Measurements from ENCODE around the gene SPTSSB.

SPTSSB gene

DNA sequence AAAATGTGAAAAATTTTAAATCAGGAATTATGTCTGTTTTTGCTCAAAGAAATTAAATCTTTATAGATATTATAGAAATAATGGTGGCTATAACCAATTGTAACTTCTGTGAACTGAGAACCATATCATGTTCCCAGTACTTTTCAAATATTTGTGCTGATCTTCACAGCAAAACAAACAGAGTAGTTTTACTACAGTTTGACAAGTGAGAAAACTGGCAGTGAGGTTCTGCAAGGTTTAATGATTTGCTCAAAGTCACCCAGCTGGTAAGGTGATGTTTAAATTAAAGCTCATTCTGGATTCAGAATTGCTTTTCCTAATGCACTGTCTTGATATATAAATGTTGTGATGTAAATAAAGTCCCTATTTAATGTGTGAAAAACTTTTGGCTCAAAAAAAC is 22.0 kb upstream of the SPTSSB start:
- no peak overlapping the region for H3K27ac ChIP-seq
- no peak for DNase-seq (ENCODE audit: low read depth, low spot score)

DNA sequence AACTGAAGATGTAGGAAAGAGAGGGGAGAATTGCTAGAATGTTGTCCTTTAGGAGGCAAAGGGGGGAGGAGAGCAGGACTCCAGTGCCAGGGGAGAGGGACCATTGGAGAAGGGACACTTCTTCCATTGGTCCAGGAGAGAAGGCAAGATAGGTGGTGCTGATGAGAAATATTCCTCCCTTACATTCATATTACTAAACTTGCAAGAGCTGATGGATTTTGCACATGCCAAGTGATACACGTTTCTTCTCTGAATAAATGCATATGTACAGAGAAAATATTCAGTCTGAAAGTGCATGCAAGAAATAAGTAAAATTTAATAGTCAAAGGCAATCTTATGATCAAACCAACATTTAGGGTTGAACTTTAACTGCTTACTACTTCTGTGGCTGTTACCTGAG is 21.5 kb upstream of the SPTSSB start:
- no peak for DNase-seq (ENCODE audit: low read depth, low spot score)

DNA sequence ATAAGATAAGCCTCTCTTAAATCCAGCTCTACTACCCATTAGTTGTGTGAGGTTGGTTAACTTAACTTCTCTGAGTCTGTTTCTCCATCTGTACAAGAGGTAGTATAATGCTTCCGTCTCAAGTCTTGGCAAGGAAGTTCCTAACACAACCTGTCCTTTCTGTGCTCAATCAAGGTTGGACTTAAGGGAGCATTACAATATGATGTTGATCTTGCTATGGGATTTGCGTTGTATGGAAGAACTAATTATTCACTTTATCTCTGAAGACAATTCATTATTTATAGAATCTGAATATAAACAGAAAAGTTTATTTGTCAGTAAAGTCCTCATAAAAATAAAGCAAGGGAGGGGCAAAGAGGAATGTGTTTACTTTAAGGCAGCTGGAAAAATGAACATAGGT is 18.9 kb upstream of the SPTSSB start:
- H3K27ac ChIP-seq, result no peak overlapping the region
- DNase-seq (ENCODE audit: low read depth, low spot score), result no peak

More for the DNA sequence above, 21.5 kb upstream of the SPTSSB start:
- no peak overlapping the region for H3K27ac ChIP-seq

DNA sequence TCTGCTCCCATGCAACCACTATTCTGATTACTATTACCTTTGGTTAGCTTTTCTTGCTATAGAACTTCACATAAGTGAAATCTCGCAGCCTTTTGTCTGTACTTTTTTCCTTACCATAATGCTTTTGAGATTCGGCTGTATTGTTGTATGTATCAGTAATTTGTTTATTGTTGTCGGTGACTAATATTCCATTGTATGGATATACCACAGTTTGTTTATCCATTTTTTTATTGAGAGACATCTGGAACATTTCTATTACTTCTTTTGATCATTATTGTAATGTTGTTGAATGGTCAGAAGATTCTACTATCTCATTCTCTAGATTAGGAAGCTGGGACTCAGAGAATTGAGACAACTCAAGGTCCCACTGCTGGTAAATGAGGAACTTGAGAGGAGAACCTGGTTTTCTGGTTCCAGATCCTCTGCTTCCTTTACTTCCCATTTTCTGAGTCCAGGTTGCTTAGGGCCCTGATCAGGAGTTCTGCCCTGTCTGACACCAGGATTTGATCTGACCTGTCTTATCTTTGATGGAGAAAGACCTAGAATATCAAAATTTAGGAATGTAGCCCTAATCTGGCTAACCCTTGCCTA is 18.2 kb upstream of the SPTSSB start:
- no peak for DNase-seq (ENCODE audit: low read depth, low spot score)
- no peak overlapping the region for H3K27ac ChIP-seq

DNA sequence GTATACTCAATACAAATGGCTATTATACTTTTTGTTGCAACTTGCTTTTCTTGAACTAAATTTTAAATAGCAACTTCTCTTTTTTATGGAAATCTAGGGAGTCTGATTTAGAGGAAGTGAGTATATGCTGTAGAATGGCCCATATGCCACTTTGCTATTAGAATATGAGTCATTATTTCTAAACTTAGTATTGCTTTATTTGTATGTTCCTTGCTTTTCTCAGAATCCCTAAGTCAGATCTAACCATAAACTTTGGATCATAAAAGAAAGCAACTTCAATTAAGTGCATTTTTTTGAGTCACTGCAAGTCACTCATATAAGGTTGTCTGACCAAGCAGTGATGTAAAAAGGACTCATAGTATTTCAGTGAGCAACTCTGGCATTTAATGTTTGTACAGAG is 17.5 kb upstream of the SPTSSB start:
- no peak overlapping the region for H3K27ac ChIP-seq
- DNase-seq (ENCODE audit: low read depth, low spot score), result no peak

DNA sequence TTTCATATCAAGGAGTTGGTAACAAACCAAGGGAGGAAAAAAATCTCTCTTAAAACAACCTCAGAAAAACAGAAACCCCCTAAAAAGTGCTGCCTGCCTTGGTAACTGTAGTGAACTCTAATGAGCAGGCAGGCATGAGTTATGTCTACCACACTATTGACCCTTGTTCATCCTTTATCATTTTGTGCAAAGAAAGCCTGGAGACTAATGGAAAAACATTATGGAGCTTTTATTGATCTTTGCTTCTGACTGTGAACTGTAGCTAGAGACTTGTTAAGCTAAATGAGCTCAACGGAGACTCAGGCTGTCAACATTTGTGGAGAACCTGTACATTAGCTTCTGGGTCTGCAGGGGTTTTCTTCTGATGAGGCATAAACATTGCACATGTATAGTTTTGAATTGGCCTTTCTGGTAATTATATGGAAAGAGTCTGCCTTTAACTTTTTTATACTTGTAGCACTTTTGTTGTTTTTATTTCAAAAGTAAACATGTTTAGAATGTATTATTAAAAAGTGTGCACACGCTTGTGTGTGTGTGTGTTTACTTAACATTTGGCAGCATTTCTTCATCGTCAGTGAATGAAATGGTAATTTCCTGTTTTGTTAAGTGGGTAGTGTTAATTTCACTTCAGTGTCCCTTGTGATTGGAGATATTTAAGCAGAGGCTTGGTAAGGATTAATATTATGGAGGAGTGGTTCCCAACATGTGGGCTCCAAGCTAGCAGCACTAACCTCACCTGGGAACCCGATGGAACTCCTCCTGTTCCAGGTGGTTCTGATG is 15.9 kb upstream of the SPTSSB start:
- no peak for DNase-seq (ENCODE audit: low read depth, low spot score)

DNA sequence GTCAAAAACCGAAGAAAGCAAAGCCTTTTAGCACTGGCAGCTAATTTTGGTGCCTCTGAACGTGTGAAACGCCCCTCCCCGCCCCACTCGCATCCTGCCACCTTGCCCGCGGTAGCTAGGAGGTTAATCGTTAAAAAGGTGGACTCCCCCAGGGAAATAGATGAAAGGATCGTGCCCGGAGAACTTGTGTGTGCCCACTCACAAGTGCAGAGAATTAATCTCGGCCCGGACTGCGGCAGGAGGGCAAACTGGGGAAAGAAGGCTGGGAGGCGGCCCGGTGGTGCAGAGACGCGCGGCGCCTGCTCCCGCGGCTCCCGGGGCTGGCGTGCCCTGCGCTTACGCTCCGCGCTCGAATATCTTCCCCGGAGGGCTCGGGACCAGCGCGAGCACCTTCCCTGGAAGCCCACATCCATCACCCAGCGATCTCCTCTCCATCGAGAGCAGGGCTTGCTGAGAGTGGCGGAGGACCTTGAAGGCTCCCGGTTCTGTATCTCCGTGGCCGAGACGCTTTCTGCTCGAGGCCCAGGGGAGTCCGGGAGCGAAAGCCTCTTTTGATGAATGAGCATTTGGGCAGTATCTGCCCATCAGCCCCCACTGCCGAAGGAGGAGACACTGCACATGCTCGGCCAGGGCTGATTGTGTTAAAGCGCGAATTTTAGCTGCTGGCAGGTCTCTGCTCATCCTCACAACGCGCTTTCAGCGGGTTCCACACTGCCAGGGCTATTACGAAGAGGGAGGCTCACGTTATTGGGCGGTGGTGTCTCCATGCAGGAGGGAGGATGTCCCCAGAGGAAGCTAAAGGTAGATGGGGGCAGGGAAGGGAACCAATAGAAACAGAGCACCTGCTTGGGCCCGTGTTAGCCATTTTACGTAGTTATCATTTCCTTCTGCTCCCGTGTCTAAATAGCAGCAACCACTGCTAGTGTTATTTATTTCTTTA is 1.3 kb upstream of the SPTSSB start:
- H3K27ac ChIP-seq, result peak overlapping the region; percentile 76
- no peak for DNase-seq (ENCODE audit: low read depth, low spot score)

More for the DNA sequence above, 15.9 kb upstream of the SPTSSB start:
- no peak overlapping the region for H3K27ac ChIP-seq

DNA sequence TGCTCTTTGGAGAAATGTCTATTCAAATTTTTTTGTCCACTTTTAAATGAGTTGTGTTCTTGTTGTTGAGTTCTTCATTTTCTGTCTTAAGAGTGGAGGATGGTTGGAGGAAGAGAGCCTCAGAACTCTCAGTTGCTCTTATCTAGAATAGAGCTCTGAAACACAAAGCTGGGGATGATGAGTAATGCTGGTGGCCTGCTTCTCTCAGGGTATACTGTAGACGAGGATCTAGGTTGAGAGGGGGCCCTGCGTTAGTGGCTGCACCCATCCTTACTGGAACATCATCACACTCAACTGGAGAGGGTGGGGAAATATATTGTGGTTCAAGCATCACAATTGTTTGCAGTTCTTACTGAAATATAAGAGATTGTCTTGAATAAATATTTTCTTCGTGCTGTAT is 1.8 kb downstream of the SPTSSB start:
- no peak for DNase-seq (ENCODE audit: low read depth, low spot score)
- no peak overlapping the region for H3K27ac ChIP-seq

DNA sequence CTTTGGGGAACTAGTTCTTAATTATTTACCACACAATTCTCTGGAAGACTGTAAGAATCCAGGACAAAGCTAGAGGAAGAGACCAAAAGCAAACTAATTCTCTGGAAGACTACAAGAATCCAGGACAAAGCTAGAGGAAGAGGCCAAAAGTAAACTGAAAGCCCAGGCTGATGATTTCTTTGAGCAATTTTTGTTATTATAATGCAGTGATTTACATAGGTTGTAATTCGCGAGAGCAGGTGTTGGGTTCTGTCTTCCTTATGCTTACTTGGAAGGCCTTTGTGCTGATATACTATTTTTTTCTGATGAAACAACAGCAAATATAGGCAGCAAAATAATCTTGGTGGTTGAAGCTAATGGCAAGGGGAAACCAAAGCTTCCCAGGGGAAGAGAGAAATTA is 5.2 kb downstream of the SPTSSB start:
- H3K27ac ChIP-seq, result no peak overlapping the region
- no peak for DNase-seq (ENCODE audit: low read depth, low spot score)

DNA sequence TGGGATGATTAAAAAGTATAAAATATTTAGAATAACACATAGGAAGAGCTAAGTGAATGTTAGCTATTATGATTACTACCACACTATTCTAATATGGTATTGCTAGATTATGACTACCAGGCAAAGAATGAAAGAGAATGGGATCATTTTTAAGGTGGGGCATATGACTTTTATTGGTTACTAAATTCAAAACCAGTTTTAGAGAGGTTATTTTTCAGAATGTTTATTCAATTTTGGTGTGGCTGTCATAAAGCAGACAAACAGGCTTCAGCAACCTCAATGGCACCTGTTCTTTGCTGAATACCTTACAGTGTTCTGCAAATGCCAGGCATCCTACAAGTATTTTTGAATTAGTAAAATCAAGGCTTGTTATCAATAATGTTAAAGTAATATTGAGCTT is 12.8 kb downstream of the SPTSSB start:
- DNase-seq (ENCODE audit: low read depth, low spot score), result no peak
- no peak overlapping the region for H3K27ac ChIP-seq

DNA sequence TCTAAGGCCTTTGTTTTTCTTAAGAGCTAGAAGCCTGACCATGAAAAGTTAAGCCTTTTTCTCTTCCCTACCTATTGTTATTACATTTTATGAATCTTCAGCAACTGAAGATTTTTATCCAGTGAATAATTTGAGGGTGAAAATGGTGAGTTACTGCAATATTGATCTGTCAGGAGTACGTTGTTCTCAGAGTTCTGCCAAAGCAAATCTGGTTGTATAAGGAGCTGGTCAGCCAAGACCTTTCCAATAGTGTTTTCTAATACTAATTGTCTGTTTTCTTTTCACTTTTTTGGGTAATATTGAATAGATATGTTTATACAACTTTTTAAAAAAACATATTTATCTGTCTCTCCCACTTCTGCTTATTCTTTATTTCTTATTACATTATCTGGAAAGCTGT is 15.0 kb downstream of the SPTSSB start:
- H3K27ac ChIP-seq, result no peak overlapping the region
- no peak for DNase-seq (ENCODE audit: low read depth, low spot score)

DNA sequence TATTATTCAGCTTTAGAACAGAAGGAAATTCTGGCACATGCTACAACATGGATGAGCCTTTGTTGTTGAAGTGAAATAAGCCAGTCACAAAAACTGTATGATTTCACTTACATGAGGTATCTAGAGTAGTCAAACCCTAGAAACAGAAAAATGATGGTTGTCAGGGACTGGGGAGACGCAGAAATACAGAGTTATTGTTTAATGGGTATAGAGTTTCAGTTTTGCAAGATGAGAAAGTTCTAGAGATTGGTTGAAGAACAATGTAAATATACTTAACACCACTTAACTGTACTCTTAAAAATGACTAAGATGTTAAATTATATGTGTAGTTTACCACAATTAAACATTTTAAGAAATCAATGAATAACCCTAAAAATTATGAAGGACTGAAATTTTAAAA is 15.8 kb downstream of the SPTSSB start:
- H3K27ac ChIP-seq, result no peak overlapping the region
- DNase-seq (ENCODE audit: low read depth, low spot score), result no peak

DNA sequence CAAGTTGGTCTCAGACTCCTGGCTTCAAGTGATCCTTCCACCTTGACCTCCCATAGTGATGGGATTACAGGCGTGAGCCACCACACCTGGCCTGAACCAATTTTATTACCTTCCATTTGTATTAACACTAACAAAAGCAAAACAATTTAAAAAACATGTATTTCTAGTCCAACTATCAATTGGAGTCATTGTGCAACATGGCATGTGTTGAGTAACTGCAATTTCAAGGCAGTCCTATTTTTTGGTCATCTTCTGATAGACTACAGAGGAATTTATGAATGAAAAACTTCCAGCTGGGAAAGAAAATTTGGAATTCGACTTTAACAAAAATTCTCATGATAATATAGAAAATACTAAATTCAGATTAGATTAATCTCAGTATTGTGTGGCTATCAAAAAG is 16.8 kb downstream of the SPTSSB start:
- DNase-seq (ENCODE audit: low read depth, low spot score), result no peak
- H3K27ac ChIP-seq, result no peak overlapping the region

DNA sequence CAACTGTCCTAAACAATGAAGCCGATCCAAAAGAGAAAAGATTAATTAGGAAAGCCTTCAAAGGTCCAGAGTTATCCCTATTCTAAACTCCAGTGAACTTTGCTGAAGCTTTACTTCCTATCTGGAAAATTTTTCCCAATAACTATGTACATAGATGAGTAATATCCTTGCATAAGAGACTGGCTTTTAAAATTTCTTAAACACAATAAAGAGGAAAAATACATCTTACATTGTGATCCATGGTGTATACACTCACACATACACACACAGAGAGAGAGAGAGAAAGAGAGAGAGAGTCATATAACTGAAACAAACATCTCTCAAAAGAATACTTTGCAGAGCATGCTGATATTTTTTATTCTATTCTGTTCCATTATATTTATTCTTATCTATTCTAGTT is 20.0 kb downstream of the SPTSSB start:
- DNase-seq (ENCODE audit: low read depth, low spot score), result no peak
- peak overlapping the region; percentile 77 for H3K27ac ChIP-seq

DNA sequence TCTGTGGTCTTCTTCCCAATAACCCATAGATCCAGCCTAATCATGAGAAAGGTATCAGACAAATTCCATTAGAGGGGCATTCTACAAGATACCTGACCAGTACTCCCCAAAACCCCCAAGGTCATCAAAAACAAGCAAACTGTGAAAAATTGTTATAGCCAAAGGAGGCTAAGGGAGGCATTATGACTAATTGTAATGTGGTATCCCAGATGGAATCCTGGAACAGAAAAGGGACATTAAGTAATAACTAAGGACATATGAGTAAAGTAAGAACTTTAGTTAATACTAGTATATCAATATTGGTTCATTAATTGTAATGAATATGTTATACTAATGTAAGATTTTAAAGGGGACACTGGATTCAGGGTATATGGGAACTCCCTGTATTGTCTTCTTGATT is 20.4 kb downstream of the SPTSSB start:
- no peak for DNase-seq (ENCODE audit: low read depth, low spot score)
- peak overlapping the region; percentile 77 for H3K27ac ChIP-seq

DNA sequence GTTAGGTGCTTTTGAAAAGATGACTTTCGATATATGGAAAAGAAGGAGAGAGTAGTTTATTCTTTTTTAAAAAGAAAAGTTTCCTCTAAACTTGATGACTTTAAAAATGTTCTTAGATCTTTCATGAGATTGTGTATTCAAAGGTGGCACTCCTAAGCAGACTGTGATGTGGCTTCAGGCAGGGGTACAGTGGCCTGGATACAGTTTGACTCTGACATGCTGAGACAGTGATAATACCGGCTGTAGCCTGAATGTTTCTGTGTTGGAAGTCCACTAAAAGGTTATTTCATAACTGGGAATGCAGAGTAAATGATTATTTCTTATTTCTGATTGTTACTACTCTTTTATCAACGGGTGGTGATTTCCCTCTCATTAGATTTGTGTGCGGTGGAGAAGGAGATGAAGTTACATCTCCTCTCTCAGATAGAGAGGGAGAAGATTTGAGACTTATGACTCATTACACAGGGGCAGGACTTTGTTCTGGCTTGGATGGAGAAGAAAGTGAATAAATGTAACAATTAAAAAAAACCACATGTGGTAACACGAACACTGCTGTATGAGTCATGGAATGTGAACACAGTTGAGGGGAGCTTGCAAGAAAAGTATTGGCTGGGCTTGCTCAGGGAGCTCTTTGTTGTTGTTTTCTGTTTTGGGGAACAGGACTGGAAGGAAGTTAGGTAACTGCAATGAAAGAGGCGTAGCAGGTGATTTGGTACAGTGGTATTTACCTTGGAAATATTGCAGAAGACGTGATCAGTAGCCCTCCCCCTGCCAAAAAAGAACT is 21.6 kb downstream of the SPTSSB start:
- peak overlapping the region; percentile 77 for H3K27ac ChIP-seq
- peak; percentile 98 for DNase-seq (ENCODE audit: low read depth, low spot score)

DNA sequence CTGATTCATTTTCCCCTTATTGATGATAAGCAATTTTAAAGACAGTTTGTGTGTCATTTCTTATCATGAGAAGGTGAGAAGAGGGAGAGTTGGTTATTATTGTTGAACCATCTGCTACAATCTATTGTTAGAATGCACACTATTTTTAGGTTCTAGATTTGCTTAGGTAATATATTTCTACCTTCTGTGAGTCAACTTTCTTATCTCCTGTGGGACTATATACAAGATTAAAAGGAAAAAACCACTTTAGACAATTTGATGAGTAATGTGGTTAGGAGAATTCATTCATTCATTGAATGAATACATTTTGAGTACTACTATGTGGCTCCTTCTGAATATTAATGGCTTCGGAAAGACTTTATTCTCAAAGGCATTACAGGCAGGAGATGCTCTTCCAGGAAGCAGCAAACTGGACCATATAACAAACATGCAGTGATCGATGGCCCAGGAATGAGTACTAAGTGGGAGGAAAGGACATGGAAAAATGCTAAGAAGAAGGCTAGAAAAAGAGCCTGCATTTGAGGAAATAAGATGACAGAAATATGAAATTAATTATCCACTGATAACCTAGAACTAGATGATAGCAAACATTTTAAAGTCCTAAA is 22.4 kb downstream of the SPTSSB start:
- H3K27ac ChIP-seq, result peak overlapping the region; percentile 77
- DNase-seq (ENCODE audit: low read depth, low spot score), result no peak

DNA sequence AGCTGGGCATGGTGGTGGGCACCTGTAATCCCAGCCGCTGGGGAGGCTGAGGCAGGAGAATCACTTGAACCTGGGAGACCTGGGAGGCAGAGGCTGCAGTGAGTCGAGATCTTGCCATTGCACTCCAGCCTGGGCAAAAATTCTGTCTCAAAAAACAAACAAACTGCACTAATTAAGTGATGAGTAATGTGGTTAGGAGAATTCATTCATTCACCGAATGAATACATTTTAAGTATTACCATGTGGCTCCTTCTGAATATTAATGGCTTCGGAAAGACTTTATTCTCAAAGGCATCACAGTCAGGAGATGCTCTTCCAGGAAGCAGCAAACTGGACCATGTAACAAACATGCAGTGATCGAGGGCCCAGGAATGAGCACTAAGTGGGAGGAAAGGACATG is 23.6 kb downstream of the SPTSSB start:
- DNase-seq (ENCODE audit: low read depth, low spot score), result no peak
- no peak overlapping the region for H3K27ac ChIP-seq

DNA sequence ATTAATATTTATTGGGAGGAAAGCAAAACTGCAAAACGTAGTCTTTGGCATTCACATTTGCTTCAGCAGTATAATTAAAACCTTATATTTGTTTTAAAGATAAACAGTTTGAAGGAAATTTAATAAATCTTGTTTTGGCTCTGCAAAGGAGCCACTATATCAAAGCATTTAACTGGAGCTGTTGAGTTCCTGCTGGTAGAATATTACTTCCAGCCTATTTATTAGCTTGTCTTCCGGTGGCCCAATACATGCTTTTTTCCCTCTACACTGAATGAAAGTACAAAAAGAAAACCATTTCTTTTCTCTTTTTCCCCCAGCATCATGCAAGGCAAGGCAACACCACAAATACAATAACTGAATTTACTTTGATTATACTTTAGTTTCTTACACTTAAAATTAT is 26.3 kb downstream of the SPTSSB start:
- no peak overlapping the region for H3K27ac ChIP-seq
- DNase-seq (ENCODE audit: low read depth, low spot score), result no peak

DNA sequence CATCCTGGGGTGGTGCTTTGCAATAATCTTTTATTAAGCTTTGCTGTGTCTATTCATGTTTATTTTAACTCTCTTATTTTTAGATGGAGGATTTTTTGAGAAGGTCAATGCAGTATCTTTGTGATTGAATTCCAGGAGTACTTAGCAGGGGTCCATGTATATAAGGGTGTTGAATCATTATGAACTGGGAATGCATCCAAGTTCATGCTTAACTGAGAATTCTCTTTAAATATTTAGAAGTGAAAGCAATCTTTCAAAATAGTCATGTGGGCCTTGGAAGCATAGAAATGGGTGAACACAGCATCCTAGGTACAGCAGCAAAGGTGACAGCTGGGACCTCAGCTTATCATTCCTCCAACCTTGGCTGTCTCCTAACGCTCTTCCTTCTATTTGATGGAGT is 27.3 kb downstream of the SPTSSB start:
- DNase-seq (ENCODE audit: low read depth, low spot score), result no peak
- no peak overlapping the region for H3K27ac ChIP-seq

Data from epithelial cell of prostate (primary cell).